ENCODE results near the gene TMEM132E.

The TMEM132E gene

DNA sequence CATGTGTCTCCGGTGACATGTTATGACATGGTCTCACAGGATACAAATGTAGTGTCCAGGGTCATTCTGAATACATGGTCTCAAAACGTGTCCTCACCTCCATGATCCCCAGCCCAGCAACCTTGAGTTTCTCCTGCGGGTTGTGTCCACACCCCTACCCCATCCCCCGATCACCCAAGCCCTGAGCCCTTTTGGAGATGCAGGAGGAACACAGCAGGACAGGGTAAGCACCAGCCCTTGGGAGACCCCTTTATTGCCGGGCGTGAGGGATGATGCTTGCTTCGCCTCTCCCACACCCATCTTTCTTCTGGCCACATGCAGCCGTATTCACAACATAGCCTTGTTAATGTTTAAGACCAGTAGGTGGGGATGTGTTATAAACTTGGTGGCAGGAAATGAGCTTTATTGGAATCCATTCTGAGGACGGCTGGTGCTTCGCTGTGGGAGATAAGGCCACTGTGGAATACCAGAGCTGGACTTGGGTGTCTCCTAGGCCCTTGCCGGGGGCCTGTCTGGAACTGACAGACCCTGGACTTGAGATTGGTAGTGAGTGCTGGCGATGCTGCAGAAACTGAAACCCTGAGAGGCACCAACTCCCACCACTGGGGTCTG, 5.5 kb downstream of the TMEM132E start:
- TF ChIP-seq CTCF (IDR thresholded peaks at IDR 0.05) = no peak
- intact Hi-C loops (cut with DNase I; ENCODE audit: low total_unique reads) = no loop called here
- no peak overlapping the region for H3K27ac ChIP-seq
- DNase-seq = no peak
- H3K4me1 ChIP-seq = peaks cover 0 to 22% (median 21%) of the 10 kb centered on the region in 4 donors
- no peaks in the 10 kb centered on the region for H3K9me3 ChIP-seq
- no peak overlapping the region for H3K4me3 ChIP-seq
- H3K27me3 ChIP-seq = peaks cover 0 to 76% of the 10 kb centered on the region in 2 donors
- no peaks in the 10 kb centered on the region for H3K36me3 ChIP-seq

- intact Hi-C loops (cut with DNase I; ENCODE audit: low total_unique reads) = no loop called here
- TF ChIP-seq CTCF (IDR thresholded peaks at IDR 0.05) = no peak
- H3K4me3 ChIP-seq = no peak overlapping the region
- H3K27me3 ChIP-seq = peaks cover 0 to 72% of the 10 kb centered on the region in 2 donors
- no peaks in the 10 kb centered on the region for H3K9me3 ChIP-seq
- H3K4me1 ChIP-seq = peaks cover 0 to 8% (median 7%) of the 10 kb centered on the region in 4 donors
- DNase-seq = no peak
- H3K27ac ChIP-seq = no peak overlapping the region
- H3K36me3 ChIP-seq = no peaks in the 10 kb centered on the region
Observed at GRCh38 chr17:34586346-34586846, 7.0 kb downstream of the TMEM132E start.

GRCh38 chr17:34588266-34588665, 8.9 kb downstream of the TMEM132E start:
- Histone ChIP-seq H3K27me3 (peaks cover 0 to 60% of the 10 kb centered on the region in 2 donors), H3K36me3 (no peaks in the 10 kb centered on the region), H3K27ac (no peak overlapping the region), H3K4me3 (no peak overlapping the region), H3K4me1 (no peaks in the 10 kb centered on the region), H3K9me3 (no peaks in the 10 kb centered on the region)
- intact Hi-C loops (cut with DNase I; ENCODE audit: low total_unique reads) = no loop called here
- TF ChIP-seq CTCF (IDR thresholded peaks at IDR 0.05) = no peak
- DNase-seq = no peak

DNA sequence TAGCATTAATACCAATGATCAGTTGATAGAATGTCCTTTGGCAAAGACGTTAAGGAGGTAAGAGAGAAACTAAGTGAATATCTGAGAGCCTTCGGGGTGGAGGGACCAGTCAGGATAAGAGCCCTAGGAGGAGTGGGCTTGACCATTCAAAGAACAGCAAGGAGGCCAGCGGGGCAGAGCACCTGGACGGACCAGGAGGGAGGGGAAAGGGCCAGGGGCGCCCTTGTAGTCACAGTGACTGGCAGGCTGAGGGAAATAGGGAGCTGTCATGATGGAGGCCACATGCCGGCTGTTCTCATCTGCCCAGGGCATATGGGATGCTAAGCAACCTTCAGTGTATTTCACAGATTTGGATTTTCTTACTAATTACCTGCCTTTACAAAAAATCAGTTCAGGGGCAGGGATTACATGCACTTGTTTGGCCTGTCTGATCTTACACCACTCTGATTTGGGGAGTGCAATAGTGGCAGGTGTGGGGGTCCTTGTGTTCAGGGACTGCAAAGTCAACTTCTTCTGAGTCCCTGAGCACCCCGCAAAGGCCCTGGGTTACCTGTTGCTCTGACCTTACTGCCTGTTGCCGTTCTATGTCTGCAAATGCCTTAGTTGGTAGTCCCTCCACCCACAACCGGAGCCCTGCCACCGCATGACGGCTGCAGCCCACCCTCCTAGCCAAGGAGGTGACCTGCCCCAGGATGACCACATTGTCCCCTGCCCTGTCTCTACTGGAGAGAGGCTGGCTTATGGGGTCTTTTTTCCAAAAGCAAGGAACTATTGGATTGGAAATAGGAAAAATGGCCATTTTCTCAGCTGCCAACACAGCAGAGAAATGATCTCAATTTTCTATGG, 10.0 kb downstream of the TMEM132E start:
- intact Hi-C loops (cut with DNase I; ENCODE audit: low total_unique reads) = no loop called here
- Histone ChIP-seq H3K27me3 (peaks cover 0 to 58% of the 10 kb centered on the region in 2 donors), H3K9me3 (no peaks in the 10 kb centered on the region), H3K36me3 (no peaks in the 10 kb centered on the region), H3K4me1 (no peaks in the 10 kb centered on the region), H3K27ac (no peak overlapping the region), H3K4me3 (no peak overlapping the region)
- no peak for DNase-seq
- no peak for TF ChIP-seq CTCF (IDR thresholded peaks at IDR 0.05)

DNA sequence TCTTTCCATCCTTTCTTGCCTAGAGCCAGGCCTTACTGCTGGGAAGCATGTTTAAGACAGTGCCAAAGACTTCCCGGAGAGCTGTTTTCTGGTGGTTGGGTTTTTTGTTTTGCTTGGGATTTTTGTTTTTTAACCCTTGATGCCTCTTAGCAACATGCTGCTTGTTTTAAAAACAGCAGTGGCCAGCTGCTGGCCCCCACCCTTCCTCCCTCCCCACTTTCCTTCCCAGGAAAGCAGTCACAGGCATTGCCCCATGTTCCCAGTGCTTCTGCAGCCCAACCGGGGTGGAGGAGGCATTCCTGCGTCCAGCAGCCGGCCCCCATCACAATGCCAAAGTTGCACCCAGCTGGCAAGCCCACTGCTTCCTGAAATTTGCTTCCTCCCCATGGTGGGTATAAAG, 12.6 kb downstream of the TMEM132E start:
- no peak for DNase-seq
- H3K27me3 ChIP-seq = peaks cover 0 to 58% of the 10 kb centered on the region in 2 donors

More for the DNA sequence above, 12.6 kb downstream of the TMEM132E start:
- no peaks in the 10 kb centered on the region for H3K36me3 ChIP-seq
- no peak overlapping the region for H3K27ac ChIP-seq
- TF ChIP-seq CTCF (IDR thresholded peaks at IDR 0.05) = no peak
- intact Hi-C loops (cut with DNase I; ENCODE audit: low total_unique reads) = no loop called here
- H3K4me1 ChIP-seq = no peaks in the 10 kb centered on the region
- no peak overlapping the region for H3K4me3 ChIP-seq
- no peaks in the 10 kb centered on the region for H3K9me3 ChIP-seq
